ENCODE measurements around the gene SLC25A26.
A peak's percentile ranks its signal among the peaks of the same experiment; 100 is the strongest.

SLC25A26 gene

DNA sequence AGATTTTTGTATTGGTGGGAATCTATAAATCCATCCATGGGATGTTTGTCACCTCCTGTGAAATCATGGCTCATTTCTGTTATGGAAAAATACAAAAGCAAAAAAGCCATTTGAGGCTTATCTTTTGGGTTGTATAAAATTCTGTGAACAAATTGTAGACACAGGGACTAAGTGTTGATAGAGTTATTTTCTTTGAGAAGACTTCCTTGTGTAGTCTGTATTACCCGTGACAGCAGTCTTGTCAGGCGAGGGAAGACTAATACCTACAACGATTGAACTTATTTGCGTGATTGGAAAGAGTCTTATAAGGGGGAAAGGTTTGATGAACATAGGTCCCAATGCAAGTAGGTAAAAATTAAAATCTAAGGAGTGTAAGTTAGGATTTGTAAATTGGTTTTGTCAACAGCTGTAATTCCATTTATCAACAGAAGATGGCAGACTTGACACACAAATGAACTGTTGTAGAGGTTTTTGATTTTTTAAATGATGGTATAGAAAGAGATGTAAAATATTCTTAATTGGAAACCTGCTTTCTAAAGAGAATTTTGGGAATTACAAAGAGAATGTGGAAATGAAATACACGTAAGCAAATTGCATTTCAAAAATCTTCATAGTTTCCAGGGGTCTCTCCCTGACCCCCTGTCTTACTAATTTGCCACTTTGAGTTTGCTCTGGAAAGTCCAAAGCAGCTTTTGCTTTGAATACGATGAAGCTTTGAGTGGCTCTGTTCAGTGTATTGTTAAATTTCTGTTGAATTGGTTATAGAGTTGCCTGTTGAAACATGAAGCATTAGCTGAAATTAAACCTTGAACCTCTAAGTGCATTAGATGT lies 33.2 kb downstream of the SLC25A26 start:
- Histone ChIP-seq H3K4me3 (ENCODE audit: low read length) (no peak overlapping the region), H3K27me3 (replicated peaks; ENCODE audit: control insufficient read depth, insufficient read depth, low read length) (no peaks in the 10 kb centered on the region), H3K4me1 (ENCODE audit: control insufficient read depth, insufficient read depth, low read length) (no peaks in the 10 kb centered on the region), H3K36me3 (ENCODE audit: control insufficient read depth, insufficient read depth, low read length, severe bottlenecking) (peaks cover 7% of the 10 kb centered on the region), H3K9me3 (ENCODE audit: control insufficient read depth, low read length) (no peaks in the 10 kb centered on the region), H3K9ac (ENCODE audit: low read length) (no peak overlapping the region)
- peak; percentile 63 for DNase-seq (ENCODE audit: low read depth)

GRCh38 chr3:66255865-66256264 lies 35.1 kb downstream of the SLC25A26 start:
- H3K4me1 ChIP-seq (ENCODE audit: control insufficient read depth, insufficient read depth, low read length) = no peaks in the 10 kb centered on the region
- no peak for DNase-seq (ENCODE audit: low read depth)
- no peaks in the 10 kb centered on the region for H3K27me3 ChIP-seq (replicated peaks; ENCODE audit: control insufficient read depth, insufficient read depth, low read length)
- H3K9me3 ChIP-seq (ENCODE audit: control insufficient read depth, low read length) = no peaks in the 10 kb centered on the region
- H3K4me3 ChIP-seq (ENCODE audit: low read length) = no peak overlapping the region
- H3K9ac ChIP-seq (ENCODE audit: low read length) = no peak overlapping the region
- H3K36me3 ChIP-seq (ENCODE audit: control insufficient read depth, insufficient read depth, low read length, severe bottlenecking) = no peaks in the 10 kb centered on the region

- H3K4me1 ChIP-seq (ENCODE audit: control insufficient read depth, insufficient read depth, low read length) = no peaks in the 10 kb centered on the region
Observed at GRCh38 chr3:66256806-66257205, 36.0 kb downstream of the SLC25A26 start.

GRCh38 chr3:66259566-66260255 lies 38.9 kb downstream of the SLC25A26 start:
- H3K36me3 ChIP-seq (ENCODE audit: control insufficient read depth, insufficient read depth, low read length, severe bottlenecking) = no peaks in the 10 kb centered on the region
- H3K27me3 ChIP-seq (replicated peaks; ENCODE audit: control insufficient read depth, insufficient read depth, low read length) = no peaks in the 10 kb centered on the region
- H3K9me3 ChIP-seq (ENCODE audit: control insufficient read depth, low read length) = no peaks in the 10 kb centered on the region
- H3K4me3 ChIP-seq (ENCODE audit: low read length) = no peak overlapping the region
- no peak for DNase-seq (ENCODE audit: low read depth)
- no peak overlapping the region for H3K9ac ChIP-seq (ENCODE audit: low read length)
- H3K4me1 ChIP-seq (ENCODE audit: control insufficient read depth, insufficient read depth, low read length) = no peaks in the 10 kb centered on the region

More at GRCh38 chr3:66256806-66257205, 36.0 kb downstream of the SLC25A26 start:
- Histone ChIP-seq H3K36me3 (ENCODE audit: control insufficient read depth, insufficient read depth, low read length, severe bottlenecking) (no peaks in the 10 kb centered on the region), H3K9ac (ENCODE audit: low read length) (no peak overlapping the region), H3K4me3 (ENCODE audit: low read length) (no peak overlapping the region), H3K9me3 (ENCODE audit: control insufficient read depth, low read length) (no peaks in the 10 kb centered on the region), H3K27me3 (replicated peaks; ENCODE audit: control insufficient read depth, insufficient read depth, low read length) (no peaks in the 10 kb centered on the region)
- peak; percentile 28 for DNase-seq (ENCODE audit: low read depth)

DNA sequence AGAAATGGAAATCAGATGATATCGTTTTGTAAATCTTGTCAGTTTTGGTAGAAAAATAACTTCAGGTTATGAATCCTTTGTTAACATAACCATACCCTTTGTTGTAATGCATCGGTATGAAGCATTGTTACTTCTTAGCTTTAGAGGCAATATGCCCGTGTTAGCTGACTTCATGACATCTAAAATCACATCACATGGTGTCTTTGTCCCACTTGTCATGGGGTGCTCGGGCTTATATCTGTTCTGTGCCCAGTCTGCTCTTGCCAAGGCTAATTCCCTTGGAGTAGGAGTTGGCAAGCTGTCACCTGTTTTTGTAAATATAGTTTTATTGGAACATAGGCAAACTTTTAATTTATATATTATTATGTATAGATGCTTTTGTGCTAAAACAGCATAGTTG lies 39.6 kb downstream of the SLC25A26 start:
- no peaks in the 10 kb centered on the region for H3K27me3 ChIP-seq (replicated peaks; ENCODE audit: control insufficient read depth, insufficient read depth, low read length)
- no peaks in the 10 kb centered on the region for H3K36me3 ChIP-seq (ENCODE audit: control insufficient read depth, insufficient read depth, low read length, severe bottlenecking)
- H3K9me3 ChIP-seq (ENCODE audit: control insufficient read depth, low read length) = no peaks in the 10 kb centered on the region
- no peak for DNase-seq (ENCODE audit: low read depth)
- no peak overlapping the region for H3K4me3 ChIP-seq (ENCODE audit: low read length)
- no peak overlapping the region for H3K9ac ChIP-seq (ENCODE audit: low read length)
- no peaks in the 10 kb centered on the region for H3K4me1 ChIP-seq (ENCODE audit: control insufficient read depth, insufficient read depth, low read length)

GRCh38 chr3:66261355-66261754 lies 40.6 kb downstream of the SLC25A26 start:
- H3K4me1 ChIP-seq (ENCODE audit: control insufficient read depth, insufficient read depth, low read length) = no peaks in the 10 kb centered on the region
- H3K27me3 ChIP-seq (replicated peaks; ENCODE audit: control insufficient read depth, insufficient read depth, low read length) = no peaks in the 10 kb centered on the region
- no peak overlapping the region for H3K9ac ChIP-seq (ENCODE audit: low read length)
- no peaks in the 10 kb centered on the region for H3K9me3 ChIP-seq (ENCODE audit: control insufficient read depth, low read length)
- peak; percentile 28 for DNase-seq (ENCODE audit: low read depth)
- no peaks in the 10 kb centered on the region for H3K36me3 ChIP-seq (ENCODE audit: control insufficient read depth, insufficient read depth, low read length, severe bottlenecking)
- no peak overlapping the region for H3K4me3 ChIP-seq (ENCODE audit: low read length)

DNA sequence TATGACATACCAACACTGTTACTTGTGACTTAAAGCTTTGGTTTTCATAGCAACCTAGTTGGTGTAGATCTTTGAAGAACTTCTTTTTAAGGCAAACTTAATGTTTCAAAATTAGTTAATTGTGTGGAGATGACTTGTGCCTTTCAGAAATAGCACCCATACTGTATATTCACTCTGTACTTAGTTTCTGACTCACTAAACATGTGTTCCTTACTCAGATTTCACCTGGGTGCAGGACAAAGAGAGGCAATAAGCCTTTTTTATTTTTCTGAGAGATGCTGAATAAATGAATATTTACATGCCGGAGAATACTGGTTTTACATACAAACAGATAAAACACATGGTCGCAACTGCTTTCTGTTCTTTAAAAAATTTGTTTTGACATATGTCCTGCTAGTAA lies 44.8 kb downstream of the SLC25A26 start:
- H3K4me3 ChIP-seq (ENCODE audit: low read length) = no peak overlapping the region

DNA sequence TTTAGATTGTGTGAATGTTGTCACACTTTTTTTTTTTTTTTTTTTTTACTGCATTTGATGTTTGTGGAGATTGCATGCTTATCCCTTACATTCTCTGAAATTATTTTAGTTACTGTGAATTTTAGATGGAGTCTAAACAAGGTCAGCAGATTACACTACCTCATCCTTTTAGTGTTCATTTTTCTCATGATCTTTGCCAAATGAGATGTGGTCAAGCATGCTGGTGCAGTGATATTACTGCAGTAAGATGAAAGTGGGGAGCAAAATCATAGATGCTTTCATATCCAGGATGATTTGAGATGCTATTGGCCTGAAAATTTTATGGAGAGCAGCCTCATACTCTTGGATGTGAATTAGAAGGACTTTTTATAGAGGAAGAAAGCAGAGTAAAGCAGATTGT lies 45.8 kb downstream of the SLC25A26 start:
- Histone ChIP-seq H3K9me3 (ENCODE audit: control insufficient read depth, low read length) (no peaks in the 10 kb centered on the region), H3K27me3 (replicated peaks; ENCODE audit: control insufficient read depth, insufficient read depth, low read length) (no peaks in the 10 kb centered on the region), H3K4me3 (ENCODE audit: low read length) (no peak overlapping the region), H3K9ac (ENCODE audit: low read length) (no peak overlapping the region), H3K4me1 (ENCODE audit: control insufficient read depth, insufficient read depth, low read length) (no peaks in the 10 kb centered on the region), H3K36me3 (ENCODE audit: control insufficient read depth, insufficient read depth, low read length, severe bottlenecking) (no peaks in the 10 kb centered on the region)
- DNase-seq (ENCODE audit: low read depth) = no peak

More for the DNA sequence above, 44.8 kb downstream of the SLC25A26 start:
- DNase-seq (ENCODE audit: low read depth) = no peak
- Histone ChIP-seq H3K27me3 (replicated peaks; ENCODE audit: control insufficient read depth, insufficient read depth, low read length) (no peaks in the 10 kb centered on the region), H3K9me3 (ENCODE audit: control insufficient read depth, low read length) (no peaks in the 10 kb centered on the region), H3K36me3 (ENCODE audit: control insufficient read depth, insufficient read depth, low read length, severe bottlenecking) (no peaks in the 10 kb centered on the region), H3K9ac (ENCODE audit: low read length) (no peak overlapping the region), H3K4me1 (ENCODE audit: control insufficient read depth, insufficient read depth, low read length) (no peaks in the 10 kb centered on the region)

DNA sequence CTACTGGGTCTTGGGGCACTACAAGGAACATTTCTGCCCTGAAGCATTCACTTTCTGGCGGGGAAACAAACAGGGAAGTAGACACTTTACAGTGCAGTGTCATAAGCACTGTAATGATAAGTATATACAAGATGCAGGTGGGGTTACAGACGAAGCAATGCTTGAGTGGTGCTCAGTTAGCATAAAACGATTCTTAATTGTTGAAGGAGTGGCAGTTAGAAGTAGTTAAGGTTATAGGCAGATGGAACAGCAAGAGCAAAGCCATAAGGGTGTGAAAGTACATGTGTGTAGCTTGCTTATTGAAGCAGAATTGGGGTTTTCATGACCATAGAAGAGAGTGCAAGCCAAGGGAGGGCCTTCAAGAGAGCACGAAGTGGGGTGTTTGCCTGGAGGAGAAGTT lies 46.2 kb downstream of the SLC25A26 start:
- Histone ChIP-seq H3K4me1 (ENCODE audit: control insufficient read depth, insufficient read depth, low read length) (no peaks in the 10 kb centered on the region), H3K36me3 (ENCODE audit: control insufficient read depth, insufficient read depth, low read length, severe bottlenecking) (no peaks in the 10 kb centered on the region), H3K9me3 (ENCODE audit: control insufficient read depth, low read length) (no peaks in the 10 kb centered on the region), H3K4me3 (ENCODE audit: low read length) (no peak overlapping the region), H3K27me3 (replicated peaks; ENCODE audit: control insufficient read depth, insufficient read depth, low read length) (no peaks in the 10 kb centered on the region), H3K9ac (ENCODE audit: low read length) (no peak overlapping the region)
- no peak for DNase-seq (ENCODE audit: low read depth)

GRCh38 chr3:66267906-66268305 lies 47.1 kb downstream of the SLC25A26 start:
- H3K9ac ChIP-seq (ENCODE audit: low read length) = no peak overlapping the region
- no peaks in the 10 kb centered on the region for H3K4me1 ChIP-seq (ENCODE audit: control insufficient read depth, insufficient read depth, low read length)
- H3K9me3 ChIP-seq (ENCODE audit: control insufficient read depth, low read length) = no peaks in the 10 kb centered on the region
- DNase-seq (ENCODE audit: low read depth) = no peak
- no peak overlapping the region for H3K4me3 ChIP-seq (ENCODE audit: low read length)
- H3K27me3 ChIP-seq (replicated peaks; ENCODE audit: control insufficient read depth, insufficient read depth, low read length) = no peaks in the 10 kb centered on the region
- no peaks in the 10 kb centered on the region for H3K36me3 ChIP-seq (ENCODE audit: control insufficient read depth, insufficient read depth, low read length, severe bottlenecking)

DNA sequence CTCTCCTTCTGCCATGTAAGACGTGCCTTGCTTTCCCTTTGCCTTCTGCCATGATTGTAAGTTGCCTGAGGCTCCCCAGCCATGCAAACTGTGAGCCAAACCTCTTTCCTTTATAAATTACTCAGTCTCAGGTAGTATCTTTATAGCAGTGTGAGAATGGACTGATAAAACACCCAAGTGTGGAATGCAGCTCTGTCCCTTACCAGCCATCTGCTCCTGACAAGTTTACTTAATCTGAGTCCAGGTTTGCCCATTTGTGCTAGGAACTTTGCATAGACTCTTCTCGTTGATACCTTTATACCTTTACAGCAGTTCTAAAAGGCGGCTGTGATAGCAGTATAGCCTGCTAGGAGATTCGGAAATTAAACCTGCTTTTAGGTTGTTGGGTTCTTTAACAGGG lies 48.1 kb downstream of the SLC25A26 start:
- Histone ChIP-seq H3K36me3 (ENCODE audit: control insufficient read depth, insufficient read depth, low read length, severe bottlenecking) (no peaks in the 10 kb centered on the region), H3K4me1 (ENCODE audit: control insufficient read depth, insufficient read depth, low read length) (no peaks in the 10 kb centered on the region), H3K9ac (ENCODE audit: low read length) (no peak overlapping the region), H3K27me3 (replicated peaks; ENCODE audit: control insufficient read depth, insufficient read depth, low read length) (no peaks in the 10 kb centered on the region), H3K4me3 (ENCODE audit: low read length) (no peak overlapping the region), H3K9me3 (ENCODE audit: control insufficient read depth, low read length) (no peaks in the 10 kb centered on the region)
- DNase-seq (ENCODE audit: low read depth) = no peak

Data from adipocyte (in vitro differentiated cells).